Measurements from ENCODE around the gene WDR35.

WDR35 gene

DNA sequence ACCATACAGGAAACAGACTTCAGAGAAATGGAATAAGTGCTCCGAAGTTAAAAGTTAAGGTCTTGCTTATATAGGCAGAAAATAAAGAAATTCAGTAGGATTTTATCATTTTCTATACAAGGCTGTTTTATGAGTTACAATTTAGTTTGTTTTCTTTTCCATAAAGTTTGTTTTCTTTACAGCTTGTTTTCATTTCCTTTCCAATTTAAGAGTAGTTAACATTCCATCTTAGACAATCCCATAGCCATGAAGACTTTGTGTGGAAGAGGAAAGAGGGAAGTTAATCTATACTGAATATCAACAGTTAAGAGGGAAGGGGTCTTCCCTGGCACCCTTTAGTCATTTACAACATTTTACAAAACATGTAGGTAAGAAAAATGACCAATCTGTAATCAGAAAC lies 114.6 kb downstream of the WDR35 start:
- H3K27ac ChIP-seq, result no peak overlapping the region
- no peaks in the 10 kb centered on the region for H3K4me1 ChIP-seq (ENCODE audit: low read depth, poor library complexity, severe bottlenecking)

DNA sequence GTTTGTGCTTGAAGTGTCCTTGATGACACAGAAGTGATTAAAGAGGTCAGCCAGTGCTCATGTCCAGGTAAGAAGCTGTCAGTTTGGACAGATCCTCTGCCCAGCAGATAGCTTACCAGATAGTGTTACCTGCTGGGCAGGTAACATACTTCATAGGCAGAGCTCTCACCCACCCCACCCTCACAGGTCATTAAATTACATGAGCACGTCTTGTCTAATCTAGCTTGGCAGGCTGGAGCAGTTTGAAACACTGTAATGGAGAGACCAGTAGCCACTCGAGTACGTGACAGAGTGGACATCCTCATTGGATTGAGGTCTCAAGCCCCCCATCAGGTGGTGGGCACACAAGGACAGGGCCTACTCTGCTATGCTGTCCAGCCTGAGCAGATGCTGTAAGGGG lies 115.2 kb downstream of the WDR35 start:
- no peaks in the 10 kb centered on the region for H4K20me1 ChIP-seq (ENCODE audit: insufficient read depth)
- H3K27me3 ChIP-seq (ENCODE audit: insufficient read depth, low read depth), result no peaks in the 10 kb centered on the region
- TF ChIP-seq CTCF (conservative IDR thresholded peaks at IDR 0.05; ENCODE audit: low read depth, low read length), result no peak
- no peaks in the 10 kb centered on the region for H3K36me3 ChIP-seq (ENCODE audit: insufficient read depth)
- no peaks in the 10 kb centered on the region for H3K79me2 ChIP-seq (ENCODE audit: insufficient read depth, low read depth)
- H2AFZ ChIP-seq (ENCODE audit: low read depth), result no peak overlapping the region
- no peak overlapping the region for H3K4me2 ChIP-seq
- no peak overlapping the region for H3K9ac ChIP-seq
- H3K4me1 ChIP-seq (ENCODE audit: low read depth, poor library complexity, severe bottlenecking), result no peaks in the 10 kb centered on the region
- no peak overlapping the region for H3K4me3 ChIP-seq (IDR thresholded peaks at IDR 0.05; ENCODE audit: insufficient read depth, low read depth, low read length)
- H3K27ac ChIP-seq, result no peak overlapping the region

More for the DNA sequence above, 114.6 kb downstream of the WDR35 start:
- H3K4me2 ChIP-seq, result no peak overlapping the region
- H3K27me3 ChIP-seq (ENCODE audit: insufficient read depth, low read depth), result no peaks in the 10 kb centered on the region
- H3K4me3 ChIP-seq (IDR thresholded peaks at IDR 0.05; ENCODE audit: insufficient read depth, low read depth, low read length), result no peak overlapping the region
- H2AFZ ChIP-seq (ENCODE audit: low read depth), result no peak overlapping the region
- H3K79me2 ChIP-seq (ENCODE audit: insufficient read depth, low read depth), result no peaks in the 10 kb centered on the region
- TF ChIP-seq CTCF (conservative IDR thresholded peaks at IDR 0.05; ENCODE audit: low read depth, low read length), result no peak
- H4K20me1 ChIP-seq (ENCODE audit: insufficient read depth), result no peaks in the 10 kb centered on the region
- no peaks in the 10 kb centered on the region for H3K36me3 ChIP-seq (ENCODE audit: insufficient read depth)
- no peak overlapping the region for H3K9ac ChIP-seq

- no peak overlapping the region for H2AFZ ChIP-seq (ENCODE audit: low read depth)
- no peaks in the 10 kb centered on the region for H4K20me1 ChIP-seq (ENCODE audit: insufficient read depth)
- H3K4me2 ChIP-seq, result no peak overlapping the region
- H3K4me1 ChIP-seq (ENCODE audit: low read depth, poor library complexity, severe bottlenecking), result no peaks in the 10 kb centered on the region
- no peaks in the 10 kb centered on the region for H3K27me3 ChIP-seq (ENCODE audit: insufficient read depth, low read depth)
- H3K36me3 ChIP-seq (ENCODE audit: insufficient read depth), result no peaks in the 10 kb centered on the region
- H3K27ac ChIP-seq, result no peak overlapping the region
- TF ChIP-seq CTCF (conservative IDR thresholded peaks at IDR 0.05; ENCODE audit: low read depth, low read length), result no peak
- H3K79me2 ChIP-seq (ENCODE audit: insufficient read depth, low read depth), result no peaks in the 10 kb centered on the region
- H3K4me3 ChIP-seq (IDR thresholded peaks at IDR 0.05; ENCODE audit: insufficient read depth, low read depth, low read length), result no peak overlapping the region
- no peak overlapping the region for H3K9ac ChIP-seq
These were observed 116.9 kb downstream of the WDR35 start for GRCh38 chr2:19873014-19873413.

- no peak for TF ChIP-seq CTCF (conservative IDR thresholded peaks at IDR 0.05; ENCODE audit: low read depth, low read length)
- Histone ChIP-seq H2AFZ (ENCODE audit: low read depth) (no peak overlapping the region), H3K36me3 (ENCODE audit: insufficient read depth) (no peaks in the 10 kb centered on the region)
These were observed 117.6 kb downstream of the WDR35 start for GRCh38 chr2:19872302-19872701.

More at GRCh38 chr2:19872302-19872701, 117.6 kb downstream of the WDR35 start:
- H4K20me1 ChIP-seq (ENCODE audit: insufficient read depth), result no peaks in the 10 kb centered on the region
- no peaks in the 10 kb centered on the region for H3K4me1 ChIP-seq (ENCODE audit: low read depth, poor library complexity, severe bottlenecking)
- H3K9ac ChIP-seq, result no peak overlapping the region
- H3K4me2 ChIP-seq, result no peak overlapping the region
- no peak overlapping the region for H3K4me3 ChIP-seq (IDR thresholded peaks at IDR 0.05; ENCODE audit: insufficient read depth, low read depth, low read length)
- no peaks in the 10 kb centered on the region for H3K27me3 ChIP-seq (ENCODE audit: insufficient read depth, low read depth)
- H3K27ac ChIP-seq, result no peak overlapping the region
- H3K79me2 ChIP-seq (ENCODE audit: insufficient read depth, low read depth), result no peaks in the 10 kb centered on the region

All from KMS-11 (cell line).